ENCODE data around the gene DPP3. TPM values are rescaled to one million over a fixed set of nuclear protein-coding genes. Genes with fewer than 3 reads are reported as not detected.
"Not testable (repeated sequence)": the region's sequence is repeated elsewhere in the genome, so short reads cannot be mapped to it uniquely, and the experiment has no call there.

Gene DPP3
- total RNA-seq, 2 experiments from 2014 or later: 73.3 to 79.1 TPM

DNA sequence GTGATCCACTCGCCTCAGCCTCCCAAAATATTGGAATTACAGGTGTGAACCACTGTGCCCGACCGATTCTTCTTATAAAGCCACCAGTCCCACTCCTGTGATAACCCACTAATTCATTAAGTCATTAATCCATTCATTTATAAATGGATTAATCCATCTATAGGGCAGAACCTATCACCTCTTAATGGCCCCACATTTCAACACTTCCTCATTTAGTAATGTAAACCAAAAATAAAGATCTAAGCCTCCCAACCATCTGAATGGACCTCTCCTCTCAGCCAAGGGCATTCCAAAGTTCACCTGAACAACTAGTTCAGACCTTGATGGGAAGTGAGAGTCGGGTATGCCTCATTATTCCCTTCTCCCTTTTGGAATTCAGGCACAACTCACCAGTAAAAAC lies 31.7 kb upstream of the DPP3 start:
- no peaks in the 10 kb centered on the region for H3K4me1 Mint-ChIP-seq (ENCODE audit: low read depth)
- H3K4me3 Mint-ChIP-seq: no peak overlapping the region
- ChIA-PET CTCF (interaction anchor here (2.1 kb wide), 1 partner anchor 10 kb away, joined by 7 read pairs; the partner anchor contains the start of gene MRPL11), POLR2A (no interaction called here)
- DNase-seq (no peak), ATAC-seq (no peak)
- no peak overlapping the region for H3K27ac Mint-ChIP-seq
- H3K27me3 Mint-ChIP-seq (ENCODE audit: low read depth): peaks cover 3% of the 10 kb centered on the region
- H3K36me3 Mint-ChIP-seq (ENCODE audit: low read depth): no peaks in the 10 kb centered on the region
- H3K9me3 Mint-ChIP-seq (ENCODE audit: insufficient read depth): peaks cover 5% of the 10 kb centered on the region

DNA sequence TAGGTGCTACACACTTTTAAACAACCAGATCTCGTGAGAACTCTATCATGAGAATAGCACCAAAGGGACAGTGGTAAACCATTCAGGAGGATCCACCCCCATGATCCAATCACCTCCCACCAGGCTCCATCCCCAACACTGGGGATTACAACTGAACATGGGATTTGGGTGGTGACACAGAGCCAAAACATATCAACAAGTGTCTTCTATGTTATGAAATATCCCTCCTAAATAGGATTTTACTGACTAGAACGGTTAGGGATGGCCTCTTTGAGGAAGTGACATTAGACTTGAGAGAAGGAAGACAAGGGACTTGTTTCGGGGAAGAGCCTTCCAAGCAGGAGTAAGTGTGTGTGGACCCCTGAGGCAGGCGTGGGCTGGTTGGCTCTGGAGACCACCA lies 29.7 kb upstream of the DPP3 start:
- DNase-seq (no peak), ATAC-seq (no peak)
- H3K27ac Mint-ChIP-seq: no peak overlapping the region
- H3K4me1 Mint-ChIP-seq (ENCODE audit: low read depth): peaks cover 16% of the 10 kb centered on the region
- ChIA-PET CTCF (no interaction called here), POLR2A (no interaction called here)
- H3K36me3 Mint-ChIP-seq (ENCODE audit: low read depth): no peaks in the 10 kb centered on the region
- no peaks in the 10 kb centered on the region for H3K9me3 Mint-ChIP-seq (ENCODE audit: insufficient read depth)
- peaks cover 3% of the 10 kb centered on the region for H3K27me3 Mint-ChIP-seq (ENCODE audit: low read depth)
- H3K4me3 Mint-ChIP-seq: no peak overlapping the region

DNA sequence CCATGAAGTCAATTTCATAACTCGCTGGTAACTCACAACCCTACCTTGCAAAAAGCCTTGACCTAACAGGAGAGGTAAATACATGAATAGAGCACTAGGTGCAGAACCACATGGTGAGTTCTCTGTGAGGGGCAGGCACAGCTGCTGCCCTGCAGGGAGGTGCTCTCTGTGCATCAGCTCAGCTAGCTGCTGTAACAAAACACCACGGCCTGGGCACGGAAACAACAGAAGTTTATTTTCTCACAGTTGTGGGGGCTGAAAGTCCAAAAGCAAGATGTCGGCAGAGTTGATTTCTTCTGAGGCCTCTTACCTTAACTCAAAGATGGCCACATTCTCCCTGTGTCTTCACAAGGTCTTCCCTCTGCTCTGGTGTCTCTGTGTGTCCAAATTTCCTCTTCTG lies 28.6 kb upstream of the DPP3 start:
- DNase-seq (no peak), ATAC-seq (no peak)
- Mint-ChIP-seq H3K27me3 (ENCODE audit: low read depth) (peaks cover 3% of the 10 kb centered on the region), H3K27ac (no peak overlapping the region), H3K36me3 (ENCODE audit: low read depth) (no peaks in the 10 kb centered on the region), H3K4me1 (ENCODE audit: low read depth) (peaks cover 16% of the 10 kb centered on the region), H3K9me3 (ENCODE audit: insufficient read depth) (no peaks in the 10 kb centered on the region), H3K4me3 (no peak overlapping the region)
- CTCF ChIA-PET: no interaction called here
- POLR2A ChIA-PET: no interaction called here

- H3K27ac Mint-ChIP-seq: no peak overlapping the region
- POLR2A ChIA-PET: no interaction called here
These were observed 26.0 kb upstream of the DPP3 start for GRCh38 chr11:66454247-66454646.

GRCh38 chr11:66454828-66455227 lies 25.4 kb upstream of the DPP3 start:
- CTCF ChIA-PET: interaction anchor here (0.9 to 2.2 kb wide), 5 partner anchors 12 to 65 kb away, joined by 3 to 11 read pairs (median 4); partner anchors contain the start of genes MRPL11 and PELI3
- POLR2A ChIA-PET: no interaction called here
- Mint-ChIP-seq H3K9me3 (ENCODE audit: insufficient read depth) (no peaks in the 10 kb centered on the region), H3K27ac (no peak overlapping the region), H3K36me3 (ENCODE audit: low read depth) (no peaks in the 10 kb centered on the region), H3K4me1 (ENCODE audit: low read depth) (peaks cover 34% of the 10 kb centered on the region), H3K4me3 (no peak overlapping the region), H3K27me3 (ENCODE audit: low read depth) (no peaks in the 10 kb centered on the region)
- DNase-seq (no peak), ATAC-seq (no peak)

More at GRCh38 chr11:66454247-66454646, 26.0 kb upstream of the DPP3 start:
- CTCF ChIA-PET: interaction anchor here (0.9 to 2.2 kb wide), 5 partner anchors 12 to 65 kb away, joined by 3 to 11 read pairs (median 4); partner anchors contain the start of genes MRPL11 and PELI3
- H3K9me3 Mint-ChIP-seq (ENCODE audit: insufficient read depth): no peaks in the 10 kb centered on the region
- no peaks in the 10 kb centered on the region for H3K36me3 Mint-ChIP-seq (ENCODE audit: low read depth)
- H3K27me3 Mint-ChIP-seq (ENCODE audit: low read depth): no peaks in the 10 kb centered on the region
- H3K4me1 Mint-ChIP-seq (ENCODE audit: low read depth): peaks cover 29% of the 10 kb centered on the region
- H3K4me3 Mint-ChIP-seq: no peak overlapping the region
- no peak for DNase-seq
- ATAC-seq: peak; percentile 53

DNA sequence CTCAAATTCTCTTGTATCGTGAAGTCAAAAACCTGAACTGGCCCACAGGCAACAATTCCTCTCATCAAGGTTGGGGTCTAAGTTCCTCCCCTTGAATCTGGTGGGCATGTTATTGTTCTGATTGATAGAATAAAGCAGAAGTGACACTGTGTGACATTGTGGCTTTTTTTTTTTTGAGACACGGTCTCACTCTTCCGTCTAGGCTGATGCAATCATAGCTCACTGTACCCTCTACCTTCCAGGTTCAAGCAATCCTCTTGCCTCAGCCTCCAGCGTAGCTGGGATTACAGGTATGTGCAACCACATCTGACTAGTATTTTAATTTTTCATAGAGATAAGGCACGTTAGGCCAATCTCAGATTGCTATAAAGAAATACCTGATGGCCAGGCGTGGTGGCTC lies 22.4 kb upstream of the DPP3 start:
- ATAC-seq: no peak

GRCh38 chr11:66459138-66459778 lies 21.0 kb upstream of the DPP3 start:
- no peak overlapping the region for H3K27ac Mint-ChIP-seq
- DNase-seq (no peak), ATAC-seq (no peak)
- ChIA-PET CTCF (interaction anchor here (1.0 to 2.1 kb wide), 3 partner anchors 9 to 21 kb away, joined by 3 to 5 read pairs (median 3); partner anchors contain the start of gene MRPL11), POLR2A (interaction anchor here (0.6 to 1.1 kb wide), 2 partner anchors 20 to 87 kb away, joined by 3 to 4 read pairs; partner anchors contain the start of gene MRPL11)
- peaks cover 9% of the 10 kb centered on the region for H3K9me3 Mint-ChIP-seq (ENCODE audit: insufficient read depth)
- peaks cover 46% of the 10 kb centered on the region for H3K4me1 Mint-ChIP-seq (ENCODE audit: low read depth)
- H3K4me3 Mint-ChIP-seq: no peak overlapping the region
- H3K36me3 Mint-ChIP-seq (ENCODE audit: low read depth): peaks cover 6% of the 10 kb centered on the region
- no peaks in the 10 kb centered on the region for H3K27me3 Mint-ChIP-seq (ENCODE audit: low read depth)

More for the DNA sequence above, 22.4 kb upstream of the DPP3 start:
- no peak overlapping the region for H3K27ac Mint-ChIP-seq
- DNase-seq: no peak
- H3K4me1 Mint-ChIP-seq (ENCODE audit: low read depth): peaks cover 44% of the 10 kb centered on the region
- H3K27me3 Mint-ChIP-seq (ENCODE audit: low read depth): no peaks in the 10 kb centered on the region
- H3K36me3 Mint-ChIP-seq (ENCODE audit: low read depth): peaks cover 1% of the 10 kb centered on the region
- ChIA-PET CTCF (interaction anchor here (1.1 to 2.1 kb wide), 2 partner anchors 19 to 22 kb away, joined by 3 to 5 read pairs; partner anchors contain the start of genes DPP3 and MRPL11), POLR2A (no interaction called here)
- H3K4me3 Mint-ChIP-seq: no peak overlapping the region
- H3K9me3 Mint-ChIP-seq (ENCODE audit: insufficient read depth): peaks cover 3% of the 10 kb centered on the region

DNA sequence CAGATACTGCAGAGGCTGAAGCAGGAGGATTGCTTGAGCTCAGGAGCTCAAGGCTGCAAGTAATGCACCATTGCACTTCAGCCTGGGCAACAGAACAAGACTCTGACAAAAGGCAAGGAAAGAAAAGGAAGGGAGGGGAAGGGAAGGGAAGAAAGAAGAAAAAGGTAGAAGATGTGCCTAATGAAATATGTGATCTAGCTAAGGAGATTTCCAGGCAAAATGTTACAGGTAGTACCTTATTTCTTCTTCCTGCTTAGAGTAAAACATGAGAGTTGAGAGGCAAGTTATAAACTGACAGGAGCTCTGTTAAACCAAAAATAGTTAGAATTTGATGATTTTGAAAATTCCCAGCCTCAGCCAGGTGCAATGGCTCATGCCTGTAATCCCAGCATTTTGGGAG lies 18.2 kb upstream of the DPP3 start:
- POLR2A ChIA-PET: interaction anchor here (0.6 kb wide), 1 partner anchor 176 kb away, joined by 3 read pairs; no protein-coding TSS in a partner anchor
- CTCF ChIA-PET: interaction anchor here (0.9 kb wide), 1 partner anchor 53 kb away, joined by 3 read pairs; no protein-coding TSS in a partner anchor
- peaks cover 48% of the 10 kb centered on the region for H3K4me1 Mint-ChIP-seq (ENCODE audit: low read depth)

DNA sequence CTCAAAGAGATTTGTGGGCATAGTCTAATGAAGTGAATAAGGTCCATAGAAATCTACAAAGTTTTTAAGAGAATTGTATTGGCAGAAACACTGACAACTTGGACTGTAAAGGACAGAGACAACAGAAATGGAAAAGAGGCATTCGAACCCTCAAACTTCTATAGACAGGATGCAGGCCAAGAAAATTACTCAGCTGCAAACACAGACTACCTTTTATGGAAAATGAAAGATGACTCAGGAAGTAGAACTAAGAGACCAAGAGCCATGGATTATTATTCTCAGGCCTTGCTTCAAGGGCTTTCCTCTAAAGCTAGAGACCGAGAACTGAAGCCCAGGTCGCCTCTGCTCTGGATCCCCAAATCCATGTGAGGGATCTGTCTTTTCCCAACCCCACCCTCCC lies 17.3 kb upstream of the DPP3 start:
- Mint-ChIP-seq H3K4me1 (ENCODE audit: low read depth) (peaks cover 51% of the 10 kb centered on the region), H3K4me3 (no peak overlapping the region), H3K36me3 (ENCODE audit: low read depth) (peaks cover 6% of the 10 kb centered on the region), H3K27me3 (ENCODE audit: low read depth) (no peaks in the 10 kb centered on the region), H3K27ac (peak overlapping the region; percentile 43), H3K9me3 (ENCODE audit: insufficient read depth) (peaks cover 9% of the 10 kb centered on the region)
- ATAC-seq: no peak
- DNase-seq: no peak
- CTCF ChIA-PET: interaction anchor here (0.6 to 1.1 kb wide), 2 partner anchors 24 to 99 kb away, joined by 3 to 5 read pairs; partner anchors contain the start of gene MRPL11
- POLR2A ChIA-PET: interaction anchor here (0.6 kb wide), 1 partner anchor 325 kb away, joined by 3 read pairs; no protein-coding TSS in a partner anchor

More for the DNA sequence above, 18.2 kb upstream of the DPP3 start:
- DNase-seq (no peak), ATAC-seq (no peak)
- Mint-ChIP-seq H3K36me3 (ENCODE audit: low read depth) (peaks cover 6% of the 10 kb centered on the region), H3K4me3 (no peak overlapping the region), H3K27ac (no peak overlapping the region), H3K9me3 (ENCODE audit: insufficient read depth) (peaks cover 9% of the 10 kb centered on the region), H3K27me3 (ENCODE audit: low read depth) (no peaks in the 10 kb centered on the region)

GRCh38 chr11:66464116-66464515 lies 16.1 kb upstream of the DPP3 start:
- DNase-seq; H3K4me3 Mint-ChIP-seq; H3K27ac Mint-ChIP-seq; POLR2A ChIA-PET; H3K36me3 Mint-ChIP-seq (ENCODE audit: low read depth); ATAC-seq; H3K9me3 Mint-ChIP-seq (ENCODE audit: insufficient read depth); H3K27me3 Mint-ChIP-seq (ENCODE audit: low read depth): not testable (repeated sequence)
- CTCF ChIA-PET: interaction anchor here (1.0 kb wide), 1 partner anchor 15 kb away, joined by 3 read pairs; no protein-coding TSS in a partner anchor
- peaks cover 51% of the 10 kb centered on the region for H3K4me1 Mint-ChIP-seq (ENCODE audit: low read depth)

DNA sequence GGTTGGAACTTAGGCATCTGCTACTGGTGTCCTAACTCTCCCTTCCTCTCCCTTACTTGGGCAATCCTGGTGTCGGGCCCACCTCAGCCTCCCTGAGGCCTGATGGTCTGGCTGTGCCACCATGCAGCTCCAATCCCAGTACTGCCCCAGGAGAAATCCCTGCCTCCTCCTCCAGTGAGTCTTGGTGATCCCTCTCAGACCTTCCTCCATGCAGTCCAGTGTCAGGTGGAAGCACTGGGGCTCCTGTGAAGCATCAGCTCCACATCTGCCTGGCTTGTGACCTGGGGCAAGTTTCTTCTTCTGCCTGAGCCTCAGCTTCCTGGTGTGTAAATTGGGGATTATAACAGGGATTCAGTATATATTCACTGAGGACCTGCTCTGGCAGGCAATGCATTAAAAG lies 15.3 kb upstream of the DPP3 start:
- POLR2A ChIA-PET: interaction anchor here (0.6 to 1.4 kb wide), 2 partner anchors 26 to 1599 kb away, joined by 3 read pairs; partner anchors contain the start of gene MRPL11

More for the DNA sequence above, 15.3 kb upstream of the DPP3 start:
- H3K27me3 Mint-ChIP-seq (ENCODE audit: low read depth): no peaks in the 10 kb centered on the region
- peaks cover 6% of the 10 kb centered on the region for H3K36me3 Mint-ChIP-seq (ENCODE audit: low read depth)
- H3K4me3 Mint-ChIP-seq: no peak overlapping the region
- ATAC-seq (no peak), DNase-seq (no peak)
- H3K9me3 Mint-ChIP-seq (ENCODE audit: insufficient read depth): peaks cover 9% of the 10 kb centered on the region
- H3K27ac Mint-ChIP-seq: no peak overlapping the region
- peaks cover 45% of the 10 kb centered on the region for H3K4me1 Mint-ChIP-seq (ENCODE audit: low read depth)
- CTCF ChIA-PET: interaction anchor here (1.3 to 3.5 kb wide), 2 partner anchors 26 to 152 kb away, joined by 3 to 23 read pairs; partner anchors contain the start of gene MRPL11
